Activated gamma-delta T cell treated with anti-CD3 and anti-CD28 coated beads, Interleukin-2, amount 50 U/mL, for 16 hours (primary cell): ENCODE results near the gene AGAP9.
"Not testable (repeated sequence)": the region's sequence is repeated elsewhere in the genome, so short reads cannot be mapped to it uniquely, and the experiment has no call there.

Source experiments
- DNase-seq: peaks from one replicate; pipeline ENCODE4 v3.0.0-alpha.2; 2020; ENCODE audit warnings: low read depth

The AGAP9 gene

DNA sequence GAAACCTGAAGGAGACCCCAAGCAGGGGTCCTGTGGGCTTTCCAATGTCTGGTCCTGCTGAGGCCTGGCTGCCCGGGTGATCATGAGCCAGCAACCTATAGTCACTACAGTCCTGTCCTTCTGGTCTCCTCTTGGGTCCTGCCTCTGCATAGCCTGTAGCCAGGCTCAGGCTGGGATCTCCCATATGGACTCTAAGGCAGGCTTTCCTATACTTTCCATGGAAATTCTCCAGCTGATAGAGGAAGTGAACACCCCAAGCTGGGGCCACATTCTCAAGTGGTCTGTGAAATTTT, 66.0 kb downstream of the AGAP9 start:
- no peak for DNase-seq

DNA sequence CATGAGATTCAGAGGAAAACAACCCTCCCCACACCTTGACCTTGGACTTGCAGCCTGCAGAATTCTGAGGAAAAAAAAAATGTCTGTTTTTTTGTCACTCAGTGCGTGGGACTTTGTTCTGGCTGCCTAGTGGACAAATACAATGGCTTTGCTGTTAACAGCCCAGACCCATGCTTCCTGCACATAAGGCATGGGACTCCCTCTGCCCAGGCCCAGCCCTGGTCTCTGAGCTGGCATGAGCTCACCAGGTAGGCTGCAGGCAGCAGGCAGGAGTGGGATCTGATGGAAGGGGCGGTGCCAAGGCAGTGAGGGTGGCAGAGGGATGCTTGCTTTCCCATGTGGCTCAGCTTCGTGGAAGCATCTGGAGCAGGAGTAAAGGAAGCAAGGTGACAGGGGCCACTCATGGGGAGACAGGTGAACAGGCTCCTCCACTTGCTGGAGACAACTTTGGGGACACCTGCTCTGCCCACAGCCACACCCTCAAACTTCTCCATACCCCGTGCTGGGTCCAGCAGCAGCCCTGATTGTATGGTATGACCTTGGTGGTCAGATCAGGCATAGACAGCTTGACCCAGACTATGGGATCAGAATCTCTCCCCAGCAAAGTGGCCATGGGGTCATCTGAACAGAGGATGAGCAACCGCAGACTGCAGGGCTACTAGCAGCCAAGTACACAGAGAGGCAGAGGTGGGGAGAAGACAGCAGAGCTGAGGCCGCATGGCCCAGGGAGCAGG, 66.5 kb downstream of the AGAP9 start:
- DNase-seq, result no peak

GRCh38 chr10:47456079-47456785, 67.2 kb downstream of the AGAP9 start:
- no peak for DNase-seq

GRCh38 chr10:47455350-47456078, 67.9 kb downstream of the AGAP9 start:
- DNase-seq, result not testable (repeated sequence)

GRCh38 chr10:47454780-47455058, 68.7 kb downstream of the AGAP9 start:
- DNase-seq, result no peak

DNA sequence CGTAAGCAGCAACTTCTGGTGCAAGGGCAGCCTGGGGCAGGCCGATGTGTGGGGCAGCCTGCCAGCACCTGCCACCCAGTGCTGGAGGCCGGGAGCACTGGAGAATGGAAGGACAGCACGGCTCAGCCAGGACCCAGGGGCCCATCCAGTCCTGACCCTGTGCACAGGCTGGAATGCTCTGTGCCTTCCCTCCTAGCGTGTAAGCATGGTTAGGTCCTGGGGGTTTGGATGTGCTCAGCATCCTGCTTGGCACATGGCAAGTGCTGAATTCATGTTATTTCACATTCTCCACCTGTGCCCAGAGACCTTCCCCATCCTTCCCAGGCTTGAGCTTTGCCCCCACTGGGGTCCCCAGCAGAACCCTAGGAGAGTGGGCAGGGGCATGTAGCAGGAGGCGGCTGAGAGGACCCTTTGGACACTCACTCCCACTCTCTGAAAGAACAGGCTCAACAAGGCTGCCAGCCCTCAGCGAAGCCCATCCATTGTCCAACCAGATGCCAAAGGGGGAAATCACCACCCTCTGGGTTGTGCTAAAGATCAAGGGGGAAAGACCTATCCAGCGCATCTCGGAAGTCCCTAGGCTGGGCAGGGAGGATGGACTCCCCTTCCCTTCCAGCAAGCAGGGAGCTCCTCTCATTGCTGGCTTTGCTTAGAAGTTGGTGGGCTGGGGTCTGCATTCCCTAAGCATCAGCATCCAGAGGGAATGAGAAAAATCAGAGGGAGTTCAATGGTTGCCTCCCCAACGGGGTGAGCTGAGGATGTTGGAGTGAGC, 69.2 kb downstream of the AGAP9 start:
- no peak for DNase-seq

GRCh38 chr10:47453141-47454007, 70.1 kb downstream of the AGAP9 start:
- DNase-seq, result no peak

GRCh38 chr10:47452495-47453140, 70.8 kb downstream of the AGAP9 start:
- no peak for DNase-seq

GRCh38 chr10:47451998-47452494, 71.4 kb downstream of the AGAP9 start:
- DNase-seq, result no peak
